Peyer's patch (tissue), 4 donors: ENCODE measurements around the gene DNALI1.

Experiments
- POLR2A ChIP-seq, 2 donors: fragments of 450-650 bp; IDR thresholded peaks; one replicate each; pipeline ENCODE4 v1.5.1; 2017; ENCODE audit warnings: antibody characterized with exemption in 2 of 2, mild to moderate bottlenecking in 2 of 2, moderate library complexity in 2 of 2
- TF ChIP-seq, protein P1 (sequence below), 6 experiments: fragments of 450-650 bp in 4 of 6; fragments of 200-600 bp in 2 of 6; sonication (generic) in 1 of 6; IDR thresholded peaks; one replicate each; pipeline ENCODE4 v1.5.1; 2017 to 2019; ENCODE audit warnings: antibody characterized with exemption in 6 of 6, mild to moderate bottlenecking in 3 of 6, moderate library complexity in 1 of 6

DNA sequence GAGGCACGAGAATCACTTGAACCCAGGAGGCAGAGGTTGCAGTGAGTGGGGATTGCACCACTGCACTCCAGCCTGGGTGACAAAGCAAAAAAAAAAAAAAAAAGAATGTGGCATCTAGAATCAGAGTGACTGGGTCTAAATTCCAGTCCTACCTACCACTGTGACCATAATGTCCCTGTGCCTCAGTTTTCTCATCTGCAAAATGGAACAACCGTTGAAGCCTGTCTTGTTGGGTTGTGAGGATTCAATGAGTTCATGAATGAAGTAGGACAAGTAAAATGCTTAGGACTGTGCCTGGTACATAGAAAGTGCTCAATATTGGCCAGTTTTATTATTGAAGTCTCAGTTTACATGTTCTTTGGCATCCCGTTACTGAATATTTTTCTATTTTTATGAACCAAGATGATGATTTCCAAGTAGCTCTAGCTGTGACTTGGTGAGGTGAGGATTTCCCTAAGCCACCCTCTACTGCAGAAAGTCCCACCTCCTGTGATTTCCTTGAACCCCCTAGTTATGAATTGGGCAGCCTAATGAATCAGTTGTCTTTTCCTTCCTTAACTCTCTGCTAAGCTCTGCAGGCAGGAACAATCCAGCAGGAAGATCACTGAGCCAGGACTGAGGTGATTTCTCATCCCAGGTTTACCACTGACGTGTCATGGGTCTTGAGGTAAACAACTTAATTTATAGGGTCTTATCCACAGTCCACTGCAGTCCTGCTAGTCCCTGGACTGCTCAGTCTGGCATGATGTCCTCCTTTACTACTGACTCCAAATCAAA, 23.2 kb upstream of the DNALI1 start:
- TF ChIP-seq, protein P1, sequence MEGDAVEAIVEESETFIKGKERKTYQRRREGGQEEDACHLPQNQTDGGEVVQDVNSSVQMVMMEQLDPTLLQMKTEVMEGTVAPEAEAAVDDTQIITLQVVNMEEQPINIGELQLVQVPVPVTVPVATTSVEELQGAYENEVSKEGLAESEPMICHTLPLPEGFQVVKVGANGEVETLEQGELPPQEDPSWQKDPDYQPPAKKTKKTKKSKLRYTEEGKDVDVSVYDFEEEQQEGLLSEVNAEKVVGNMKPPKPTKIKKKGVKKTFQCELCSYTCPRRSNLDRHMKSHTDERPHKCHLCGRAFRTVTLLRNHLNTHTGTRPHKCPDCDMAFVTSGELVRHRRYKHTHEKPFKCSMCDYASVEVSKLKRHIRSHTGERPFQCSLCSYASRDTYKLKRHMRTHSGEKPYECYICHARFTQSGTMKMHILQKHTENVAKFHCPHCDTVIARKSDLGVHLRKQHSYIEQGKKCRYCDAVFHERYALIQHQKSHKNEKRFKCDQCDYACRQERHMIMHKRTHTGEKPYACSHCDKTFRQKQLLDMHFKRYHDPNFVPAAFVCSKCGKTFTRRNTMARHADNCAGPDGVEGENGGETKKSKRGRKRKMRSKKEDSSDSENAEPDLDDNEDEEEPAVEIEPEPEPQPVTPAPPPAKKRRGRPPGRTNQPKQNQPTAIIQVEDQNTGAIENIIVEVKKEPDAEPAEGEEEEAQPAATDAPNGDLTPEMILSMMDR (IDR thresholded peaks at IDR 0.05), result no peak
- TF ChIP-seq POLR2A (IDR thresholded peaks at IDR 0.05), result no peak
